Prostate gland (tissue), 2 donors: ENCODE data around the gene KRTAP10-11.

Source experiments
- POLR2AphosphoS5 ChIP-seq: sonication (generic); formaldehyde crosslinking; IDR thresholded peaks from one replicate; pipeline ENCODE4 v1.6.1; 2017; ENCODE audit warnings: antibody characterized with exemption
- TF ChIP-seq, protein P1 (sequence below), 4 experiments: fragments of 200-600 bp in 2 of 4; fragments of 450-650 bp in 2 of 4; sonication (generic) in 2 of 4; IDR thresholded peaks; 1 replicate in 3 of 4; 2 replicates in 1 of 4; pipeline ENCODE4 v1.5.1; 2016 to 2019; ENCODE audit warnings: antibody characterized with exemption in 4 of 4, mild to moderate bottlenecking in 2 of 4, moderate library complexity in 2 of 4

GRCh38 chr21:44681152-44681551, 34.9 kb downstream of the KRTAP10-11 start:
- TF ChIP-seq, protein P1, sequence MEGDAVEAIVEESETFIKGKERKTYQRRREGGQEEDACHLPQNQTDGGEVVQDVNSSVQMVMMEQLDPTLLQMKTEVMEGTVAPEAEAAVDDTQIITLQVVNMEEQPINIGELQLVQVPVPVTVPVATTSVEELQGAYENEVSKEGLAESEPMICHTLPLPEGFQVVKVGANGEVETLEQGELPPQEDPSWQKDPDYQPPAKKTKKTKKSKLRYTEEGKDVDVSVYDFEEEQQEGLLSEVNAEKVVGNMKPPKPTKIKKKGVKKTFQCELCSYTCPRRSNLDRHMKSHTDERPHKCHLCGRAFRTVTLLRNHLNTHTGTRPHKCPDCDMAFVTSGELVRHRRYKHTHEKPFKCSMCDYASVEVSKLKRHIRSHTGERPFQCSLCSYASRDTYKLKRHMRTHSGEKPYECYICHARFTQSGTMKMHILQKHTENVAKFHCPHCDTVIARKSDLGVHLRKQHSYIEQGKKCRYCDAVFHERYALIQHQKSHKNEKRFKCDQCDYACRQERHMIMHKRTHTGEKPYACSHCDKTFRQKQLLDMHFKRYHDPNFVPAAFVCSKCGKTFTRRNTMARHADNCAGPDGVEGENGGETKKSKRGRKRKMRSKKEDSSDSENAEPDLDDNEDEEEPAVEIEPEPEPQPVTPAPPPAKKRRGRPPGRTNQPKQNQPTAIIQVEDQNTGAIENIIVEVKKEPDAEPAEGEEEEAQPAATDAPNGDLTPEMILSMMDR (IDR thresholded peaks at IDR 0.05), result no peak
- TF ChIP-seq POLR2AphosphoS5, result no peak
